ENCODE results near the gene GGCX. TPM values are rescaled to one million over a fixed set of nuclear protein-coding genes. Genes with fewer than 3 reads are reported as not detected.

Gene GGCX
- total RNA-seq, 2 donors from 2014 or later = 15.6 to 17.8 TPM

DNA sequence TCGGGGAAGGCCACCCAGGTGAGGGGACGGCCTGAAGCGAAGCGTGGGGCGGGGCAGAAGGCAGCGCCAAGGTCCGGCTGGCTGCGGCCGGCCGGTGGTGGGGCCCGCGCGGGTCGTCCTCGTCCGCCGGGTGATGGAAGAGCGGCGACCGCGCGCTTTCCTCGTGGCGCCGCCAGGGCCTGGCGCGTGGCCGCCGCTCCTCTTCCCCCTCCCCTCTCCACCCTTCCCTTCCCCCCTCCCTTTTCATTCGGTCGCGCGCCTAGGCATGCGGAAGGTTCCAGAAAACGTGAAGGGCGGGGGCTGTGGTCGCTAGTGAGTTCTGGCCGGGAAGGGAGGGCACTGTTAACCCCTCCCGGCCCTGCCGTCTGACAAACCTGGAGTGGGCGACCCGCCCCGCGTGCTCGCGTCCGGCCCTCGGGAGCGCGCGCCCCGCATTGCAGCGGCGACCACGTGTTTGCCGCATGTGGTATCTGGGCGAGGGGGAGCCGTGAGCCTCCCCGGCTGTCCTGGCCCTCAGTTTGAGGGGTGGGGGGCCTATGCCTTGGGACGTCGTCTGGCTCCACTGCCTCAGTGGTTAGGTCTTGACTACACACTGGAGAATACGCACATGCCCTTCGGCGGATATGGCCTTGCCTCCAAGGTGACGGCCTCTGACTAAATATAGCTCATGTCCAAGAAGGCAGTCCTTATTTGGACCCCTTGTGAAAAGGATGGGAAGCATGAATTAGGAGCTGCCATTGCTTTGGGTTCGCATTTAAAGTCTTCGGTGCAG lies 21.7 kb downstream of the GGCX start:
- no peaks in the 10 kb centered on the region for H3K27me3 Mint-ChIP-seq
- ATAC-seq (peak; percentile 70), DNase-seq (peak; percentile 50 to 60 (median 59))
- peaks cover 43% of the 10 kb centered on the region for H3K4me1 Mint-ChIP-seq
- H3K36me3 Mint-ChIP-seq (ENCODE audit: low read depth) = peaks cover 3% of the 10 kb centered on the region
- peak overlapping the region; percentile 94 for H3K4me3 Mint-ChIP-seq
- H3K27ac Mint-ChIP-seq = peak overlapping the region; percentile 94
- no peaks in the 10 kb centered on the region for H3K9me3 ChIP-seq (ENCODE audit: control insufficient read depth, low read length, poor library complexity, severe bottlenecking)

DNA sequence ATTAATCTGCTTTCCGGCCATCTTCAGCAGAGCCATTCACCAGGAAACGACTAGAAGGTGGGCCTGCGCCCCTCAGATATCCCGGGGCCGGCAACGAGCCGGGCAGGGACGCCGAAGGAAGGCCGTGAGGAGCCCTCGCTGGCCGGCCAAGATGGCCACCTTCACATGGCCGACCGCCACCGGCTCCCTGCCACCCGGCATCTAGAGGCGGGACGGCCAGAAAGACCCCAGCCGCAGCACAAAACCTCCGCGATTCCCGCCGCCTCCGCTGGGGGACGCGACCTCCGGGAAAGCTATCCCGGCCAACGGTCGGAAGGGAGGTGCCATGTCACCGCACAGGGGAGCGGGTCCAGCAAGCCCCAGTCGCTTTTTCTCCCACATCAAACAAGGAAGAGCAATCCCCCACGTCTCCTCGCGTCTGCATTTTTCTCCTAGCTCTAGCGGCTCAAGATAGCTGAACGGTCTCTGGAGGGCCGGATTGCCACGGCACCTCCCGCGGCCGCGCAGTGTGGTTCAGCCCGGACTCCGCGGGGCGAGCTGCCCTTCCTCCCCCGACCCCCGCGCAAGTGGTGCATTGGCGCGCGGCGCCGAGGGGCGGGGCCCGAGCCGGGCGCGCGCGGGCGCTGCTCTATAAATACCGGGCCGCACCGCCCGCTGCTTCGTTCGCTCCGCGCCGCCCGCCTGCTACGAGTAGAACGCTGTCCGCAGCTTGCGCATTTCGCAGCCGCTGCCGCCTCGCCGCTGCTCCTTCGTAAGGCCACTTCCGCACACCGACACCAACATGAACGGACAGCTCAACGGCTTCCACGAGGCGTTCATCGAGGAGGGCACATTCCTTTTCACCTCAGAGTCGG lies 22.6 kb downstream of the GGCX start, which contains the start of gene MAT2A:
Gene MAT2A, plus strand, starts transcription at position 662 of the 854 bp plus-strand sequence. Its CDS starts 120 bp downstream, at position 782.
- Mint-ChIP-seq H3K4me3 (peak within 1 kb of the TSS; percentile 94), H3K27me3 (no peaks in the 10 kb centered on the region), H3K36me3 (ENCODE audit: low read depth) (peaks cover 3% of the 10 kb centered on the region), H3K4me1 (peaks cover 40% of the 10 kb centered on the region), H3K27ac (peak within 1 kb of the TSS; percentile 94)
- DNase-seq (peak; percentile 79 to 82 (median 81)), ATAC-seq (peak; percentile 78)
- no peaks in the 10 kb centered on the region for H3K9me3 ChIP-seq (ENCODE audit: control insufficient read depth, low read length, poor library complexity, severe bottlenecking)

DNA sequence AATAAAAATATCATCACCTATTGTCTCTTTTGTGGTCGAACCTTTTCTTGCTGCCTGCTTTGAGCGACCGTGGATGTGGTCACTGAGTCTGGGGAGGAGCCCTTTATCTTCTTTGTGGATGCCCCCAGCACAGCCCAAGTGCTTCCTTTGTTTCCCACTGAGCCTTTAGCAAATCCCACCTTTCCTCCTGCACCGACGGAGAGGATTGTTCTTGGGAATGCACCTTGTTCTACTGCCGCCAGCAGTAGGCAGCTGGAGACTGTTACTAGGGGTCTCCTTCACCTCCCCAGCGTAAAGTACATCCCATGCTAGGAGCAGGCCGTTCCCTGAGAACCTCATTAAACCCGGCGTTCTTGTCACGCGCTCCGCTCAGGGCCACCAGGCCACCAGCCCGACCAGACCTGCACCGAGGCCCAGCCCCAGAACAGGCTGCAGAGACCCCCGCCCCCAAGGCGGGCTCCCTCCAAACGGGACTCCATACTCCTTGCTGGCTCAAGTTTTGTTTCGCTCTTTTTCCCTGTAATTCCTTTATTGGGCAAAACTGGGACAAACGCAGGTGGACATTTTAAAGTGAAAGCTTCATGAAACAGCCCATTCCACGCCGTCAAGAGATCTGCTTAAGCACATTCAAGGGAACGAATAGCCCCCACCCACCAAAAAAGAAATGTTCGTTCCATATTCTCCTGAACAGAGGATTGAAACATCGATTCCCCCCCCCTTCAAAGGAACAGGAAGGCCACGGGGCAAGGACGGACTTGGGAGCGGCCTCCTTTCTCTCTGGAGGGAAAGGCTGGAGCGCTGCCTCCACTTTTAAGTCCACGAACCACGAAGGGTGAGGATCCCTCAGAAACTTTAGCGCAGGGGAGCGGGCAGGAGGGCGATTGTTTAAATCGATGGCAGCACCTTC lies 23.4 kb downstream of the GGCX start:
- ATAC-seq = no peak
- no peaks in the 10 kb centered on the region for H3K9me3 ChIP-seq (ENCODE audit: control insufficient read depth, low read length, poor library complexity, severe bottlenecking)
- no peaks in the 10 kb centered on the region for H3K27me3 Mint-ChIP-seq
- H3K4me1 Mint-ChIP-seq = peaks cover 35% of the 10 kb centered on the region
- H3K36me3 Mint-ChIP-seq (ENCODE audit: low read depth) = peaks cover 2% of the 10 kb centered on the region
- H3K27ac Mint-ChIP-seq = peak overlapping the region; percentile 94
- H3K4me3 Mint-ChIP-seq = peak overlapping the region; percentile 94
- DNase-seq = no peak

GRCh38 chr2:85536479-85536878 lies 24.8 kb downstream of the GGCX start:
- no peak for DNase-seq
- no peaks in the 10 kb centered on the region for H3K27me3 Mint-ChIP-seq
- H3K27ac Mint-ChIP-seq = no peak overlapping the region
- ATAC-seq = no peak
- no peaks in the 10 kb centered on the region for H3K36me3 Mint-ChIP-seq (ENCODE audit: low read depth)
- H3K9me3 ChIP-seq (ENCODE audit: control insufficient read depth, low read length, poor library complexity, severe bottlenecking) = no peaks in the 10 kb centered on the region
- H3K4me3 Mint-ChIP-seq = no peak overlapping the region
- peaks cover 25% of the 10 kb centered on the region for H3K4me1 Mint-ChIP-seq

DNA sequence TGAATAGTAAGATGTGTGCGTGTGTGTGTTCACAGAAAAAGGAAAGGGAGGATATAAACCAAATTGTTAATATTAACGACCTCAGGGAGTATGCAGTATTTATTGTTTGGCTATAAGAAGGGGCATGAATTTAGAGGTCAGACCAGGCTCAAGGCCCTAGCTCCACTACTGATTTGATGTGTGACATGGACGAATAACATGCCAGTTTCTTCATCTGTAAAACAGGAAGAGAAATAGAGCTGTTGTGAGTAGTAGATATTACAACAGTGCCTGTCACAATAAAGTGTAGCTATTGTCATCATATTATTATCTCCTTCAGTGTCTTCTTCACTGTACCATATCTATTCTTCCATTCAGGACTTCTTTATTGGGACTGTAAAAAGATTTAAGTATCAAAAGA lies 26.4 kb downstream of the GGCX start:
- DNase-seq (no peak), ATAC-seq (no peak)
- H3K4me3 Mint-ChIP-seq = no peak overlapping the region
- no peaks in the 10 kb centered on the region for H3K9me3 ChIP-seq (ENCODE audit: control insufficient read depth, low read length, poor library complexity, severe bottlenecking)
- peaks cover 15% of the 10 kb centered on the region for H3K4me1 Mint-ChIP-seq
- H3K27me3 Mint-ChIP-seq = no peaks in the 10 kb centered on the region
- no peak overlapping the region for H3K27ac Mint-ChIP-seq
- no peaks in the 10 kb centered on the region for H3K36me3 Mint-ChIP-seq (ENCODE audit: low read depth)

DNA sequence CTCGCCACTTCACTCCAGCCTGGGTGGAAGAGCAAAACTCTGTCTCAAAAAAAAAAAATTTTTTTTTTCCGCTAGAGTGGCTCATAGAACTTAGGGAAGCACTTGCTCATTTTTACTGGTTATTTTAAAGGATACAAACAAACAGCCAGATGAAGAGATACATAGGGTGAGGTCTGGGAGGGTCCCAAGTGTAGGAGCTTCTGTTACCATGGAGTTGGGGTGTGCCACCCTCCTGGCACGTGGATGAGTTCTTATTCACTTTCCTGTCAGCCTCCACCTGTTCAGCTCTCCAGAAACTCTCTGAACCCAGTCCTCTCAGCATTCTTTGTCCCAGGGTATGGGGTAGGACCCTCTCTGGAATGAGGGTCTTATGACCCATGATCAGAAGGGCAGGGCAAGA lies 27.2 kb downstream of the GGCX start:
- ATAC-seq (no peak), DNase-seq (no peak)
- Mint-ChIP-seq H3K4me3 (no peak overlapping the region), H3K27me3 (peaks cover 3% of the 10 kb centered on the region), H3K27ac (no peak overlapping the region), H3K4me1 (peaks cover 13% of the 10 kb centered on the region), H3K36me3 (ENCODE audit: low read depth) (no peaks in the 10 kb centered on the region)
- H3K9me3 ChIP-seq (ENCODE audit: control insufficient read depth, low read length, poor library complexity, severe bottlenecking) = no peaks in the 10 kb centered on the region

GRCh38 chr2:85531589-85531988 lies 29.7 kb downstream of the GGCX start:
- Mint-ChIP-seq H3K36me3 (ENCODE audit: low read depth) (peaks cover 5% of the 10 kb centered on the region), H3K4me1 (peaks cover 9% of the 10 kb centered on the region), H3K4me3 (no peak overlapping the region), H3K27ac (no peak overlapping the region), H3K27me3 (peaks cover 21% of the 10 kb centered on the region)
- DNase-seq (no peak), ATAC-seq (no peak)
- H3K9me3 ChIP-seq (ENCODE audit: control insufficient read depth, low read length, poor library complexity, severe bottlenecking) = no peaks in the 10 kb centered on the region

DNA sequence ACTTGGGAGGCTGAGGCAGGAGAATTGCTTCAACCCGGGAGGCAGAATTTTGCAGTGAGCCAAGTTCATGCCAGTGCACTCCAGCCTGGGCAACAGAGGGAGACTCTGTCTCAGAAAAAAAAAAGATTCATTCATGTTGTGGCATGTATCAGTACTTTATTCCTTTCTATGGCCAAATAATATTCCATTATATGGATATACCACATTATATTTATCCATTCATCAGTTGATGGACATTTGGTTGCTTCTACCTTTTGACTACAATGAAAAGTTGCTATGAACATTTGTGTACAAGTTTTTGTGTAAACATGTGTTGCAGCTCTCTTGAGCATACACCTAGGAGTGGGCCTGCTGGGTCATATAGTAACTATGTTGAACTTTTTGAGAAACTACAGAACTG lies 31.5 kb downstream of the GGCX start:
- peaks cover 24% of the 10 kb centered on the region for H3K27me3 Mint-ChIP-seq

DNA sequence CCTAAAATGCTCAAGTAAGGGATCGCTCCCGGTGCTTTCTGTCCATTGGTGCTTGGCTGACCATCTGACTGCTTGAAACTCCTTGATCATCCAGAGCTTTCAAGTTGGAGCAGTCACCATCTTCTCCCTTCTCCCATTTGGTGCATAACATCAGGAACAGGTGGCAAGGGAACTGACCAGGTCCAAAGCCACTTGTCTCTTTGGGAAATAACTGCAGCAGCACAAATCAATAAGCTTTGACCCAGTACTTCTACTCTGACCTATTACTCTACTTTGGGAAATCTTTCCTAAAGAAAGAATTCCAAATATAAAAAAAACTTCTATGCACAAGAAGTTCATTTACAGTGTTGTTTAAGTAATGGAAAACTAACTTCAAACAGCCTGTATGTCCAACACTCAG lies 32.9 kb downstream of the GGCX start:
- Mint-ChIP-seq H3K36me3 (ENCODE audit: low read depth) (peaks cover 6% of the 10 kb centered on the region), H3K4me3 (no peak overlapping the region), H3K4me1 (peaks cover 4% of the 10 kb centered on the region), H3K27ac (no peak overlapping the region), H3K27me3 (peaks cover 24% of the 10 kb centered on the region)
- H3K9me3 ChIP-seq (ENCODE audit: control insufficient read depth, low read length, poor library complexity, severe bottlenecking) = no peaks in the 10 kb centered on the region
- ATAC-seq (no peak), DNase-seq (no peak)

More for the DNA sequence above, 31.5 kb downstream of the GGCX start:
- Mint-ChIP-seq H3K4me1 (peaks cover 6% of the 10 kb centered on the region), H3K27ac (no peak overlapping the region), H3K36me3 (ENCODE audit: low read depth) (peaks cover 6% of the 10 kb centered on the region), H3K4me3 (no peak overlapping the region)
- DNase-seq (no peak), ATAC-seq (no peak)
- no peaks in the 10 kb centered on the region for H3K9me3 ChIP-seq (ENCODE audit: control insufficient read depth, low read length, poor library complexity, severe bottlenecking)

DNA sequence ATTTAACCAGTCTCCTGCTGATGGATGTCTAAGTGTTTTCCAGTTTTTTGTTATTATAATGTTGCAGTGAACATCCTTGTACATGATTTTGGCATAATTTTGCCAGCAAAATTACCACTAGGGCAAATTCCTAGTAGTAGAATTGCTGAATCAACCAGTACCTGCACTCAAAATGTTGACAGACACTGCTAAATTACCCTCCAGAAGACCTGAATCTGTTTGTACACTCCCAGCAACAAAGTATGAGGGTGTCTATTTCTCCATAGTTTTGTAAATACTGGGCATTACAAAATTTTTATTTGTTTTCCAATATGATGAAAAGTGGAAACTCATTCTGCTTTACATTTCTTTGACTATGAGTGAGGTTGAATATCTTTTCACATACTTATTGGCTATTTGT lies 33.5 kb downstream of the GGCX start:
- no peak overlapping the region for H3K27ac Mint-ChIP-seq
- peaks cover 4% of the 10 kb centered on the region for H3K4me1 Mint-ChIP-seq
- H3K36me3 Mint-ChIP-seq (ENCODE audit: low read depth) = peaks cover 6% of the 10 kb centered on the region
- DNase-seq (no peak), ATAC-seq (no peak)
- no peak overlapping the region for H3K4me3 Mint-ChIP-seq
- H3K9me3 ChIP-seq (ENCODE audit: control insufficient read depth, low read length, poor library complexity, severe bottlenecking) = no peaks in the 10 kb centered on the region
- peaks cover 24% of the 10 kb centered on the region for H3K27me3 Mint-ChIP-seq

DNA sequence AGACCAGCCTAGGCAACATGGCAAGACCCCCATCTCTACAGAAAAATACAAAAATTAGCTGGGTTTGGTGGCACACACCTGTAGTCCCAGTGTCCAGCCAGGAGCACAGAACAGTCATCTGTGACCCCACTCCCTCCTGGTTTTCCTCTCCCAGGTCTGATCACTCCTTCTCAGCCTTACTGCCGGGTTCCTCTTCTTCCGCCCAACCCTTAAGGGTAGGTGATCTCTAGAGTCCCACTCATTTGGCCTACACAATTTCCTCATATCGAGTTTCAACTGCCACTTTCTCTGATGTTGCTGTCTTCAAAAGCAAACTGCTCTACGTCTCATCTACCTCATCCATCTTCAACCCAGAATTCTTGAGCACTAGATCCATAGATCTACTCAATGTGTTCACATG lies 35.7 kb downstream of the GGCX start:
- no peak for DNase-seq
- ATAC-seq = no peak
- H3K27ac Mint-ChIP-seq = no peak overlapping the region
- peaks cover 24% of the 10 kb centered on the region for H3K27me3 Mint-ChIP-seq
- no peaks in the 10 kb centered on the region for H3K9me3 ChIP-seq (ENCODE audit: control insufficient read depth, low read length, poor library complexity, severe bottlenecking)
- peaks cover 4% of the 10 kb centered on the region for H3K4me1 Mint-ChIP-seq
- peaks cover 6% of the 10 kb centered on the region for H3K36me3 Mint-ChIP-seq (ENCODE audit: low read depth)
- no peak overlapping the region for H3K4me3 Mint-ChIP-seq

GRCh38 chr2:85525029-85525428 lies 36.3 kb downstream of the GGCX start:
- no peaks in the 10 kb centered on the region for H3K9me3 ChIP-seq (ENCODE audit: control insufficient read depth, low read length, poor library complexity, severe bottlenecking)
- Mint-ChIP-seq H3K36me3 (ENCODE audit: low read depth) (peaks cover 6% of the 10 kb centered on the region), H3K27me3 (peaks cover 24% of the 10 kb centered on the region), H3K4me3 (no peak overlapping the region), H3K27ac (no peak overlapping the region), H3K4me1 (peaks cover 4% of the 10 kb centered on the region)
- no peak for DNase-seq
- ATAC-seq = no peak

Data from T-helper 17 cell (primary cell).